ENCODE measurements around the gene CDC42SE2.
"Not testable (repeated sequence)": the region's sequence is repeated elsewhere in the genome, so short reads cannot be mapped to it uniquely, and the experiment has no call there.

CDC42SE2 gene

DNA sequence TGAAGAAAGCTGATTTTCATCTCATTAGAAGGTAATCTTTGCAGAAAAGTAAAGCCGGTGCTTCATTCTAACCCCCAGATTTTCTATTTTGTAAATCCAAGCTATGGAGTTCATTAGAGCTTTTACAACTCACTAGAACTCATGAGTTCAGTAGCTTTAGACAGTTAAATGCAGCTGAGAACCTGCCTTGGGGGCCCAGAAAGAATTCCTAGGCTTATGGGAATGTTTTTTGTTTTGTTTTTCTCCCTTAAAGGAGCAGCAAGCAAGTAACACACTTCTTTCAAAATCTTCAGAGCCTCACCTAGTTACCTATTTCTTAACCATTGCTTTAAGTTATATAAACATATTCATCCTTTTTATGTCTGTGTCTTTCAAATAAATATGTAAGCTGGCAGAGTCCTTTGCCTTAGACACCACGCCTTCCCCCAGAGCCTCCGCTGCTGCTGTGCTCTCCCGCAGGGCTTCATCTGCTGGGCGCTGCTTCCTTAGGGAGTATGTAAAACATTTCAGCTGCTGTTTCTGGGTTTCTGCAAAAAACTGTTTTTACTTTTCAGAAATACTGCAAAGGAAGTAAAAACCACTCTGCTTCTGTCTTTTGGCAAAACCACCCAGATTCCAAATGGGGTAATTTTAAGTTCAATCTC, 132.9 kb downstream of the CDC42SE2 start:
- no peak for DNase-seq

DNA sequence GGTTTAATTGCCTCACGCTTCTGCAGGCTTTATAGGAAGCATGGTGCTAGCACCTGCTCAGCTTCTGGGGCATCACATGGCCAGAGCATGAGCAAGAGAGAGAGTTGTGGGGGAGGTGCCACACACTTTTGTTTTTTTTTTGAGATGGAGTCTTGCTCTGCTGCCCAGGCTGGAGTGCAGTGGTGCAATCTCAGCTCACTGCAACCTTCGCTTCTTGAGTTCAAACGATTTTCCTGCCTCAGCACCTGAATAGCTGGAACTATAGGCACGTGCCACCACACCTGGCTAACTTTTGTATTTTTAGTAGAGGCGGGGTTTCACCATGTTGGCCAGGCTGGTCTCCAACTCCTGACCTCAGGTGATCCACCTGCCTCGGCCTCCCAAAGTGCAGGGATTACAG, 135.2 kb downstream of the CDC42SE2 start:
- not testable (repeated sequence) for DNase-seq

DNA sequence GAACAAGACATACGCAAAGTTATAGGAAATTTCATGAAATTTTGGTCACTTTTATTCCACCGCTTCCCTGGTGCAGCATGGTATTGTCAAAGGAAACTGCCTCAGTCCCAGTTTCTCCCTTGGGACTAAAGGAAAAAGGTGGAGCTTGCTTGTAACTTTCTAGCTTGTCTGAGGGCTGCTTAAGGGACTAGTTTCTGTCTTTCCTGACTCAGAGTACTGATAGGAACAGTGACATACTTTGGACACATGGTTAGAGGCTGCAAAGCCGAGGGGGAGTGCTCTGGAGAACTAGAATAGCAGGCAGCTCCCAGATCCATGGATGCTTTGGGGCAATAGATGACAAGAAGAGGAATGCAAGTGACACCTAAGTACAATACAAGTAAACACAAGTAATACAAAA, 136.7 kb downstream of the CDC42SE2 start:
- no peak for DNase-seq

DNA sequence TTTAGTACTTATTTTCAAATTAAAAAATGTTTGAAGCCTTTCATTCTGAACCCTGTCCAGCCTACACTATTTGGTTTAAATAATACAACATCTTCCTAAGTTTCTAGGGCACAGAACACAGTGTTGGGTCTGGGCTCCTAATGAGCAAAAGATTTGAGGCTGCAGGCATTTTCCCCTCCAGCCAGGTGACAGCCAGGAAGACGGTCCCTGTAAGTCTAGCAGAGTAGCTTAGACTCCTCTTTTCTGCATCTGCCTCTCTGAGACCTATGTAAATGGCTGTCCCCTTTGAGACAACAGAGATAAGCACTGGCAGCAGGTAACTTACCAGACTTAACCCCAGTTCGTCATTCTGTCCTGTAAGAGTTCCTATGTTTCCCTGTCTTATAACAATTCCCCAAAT, 141.8 kb downstream of the CDC42SE2 start:
- DNase-seq, result no peak

DNA sequence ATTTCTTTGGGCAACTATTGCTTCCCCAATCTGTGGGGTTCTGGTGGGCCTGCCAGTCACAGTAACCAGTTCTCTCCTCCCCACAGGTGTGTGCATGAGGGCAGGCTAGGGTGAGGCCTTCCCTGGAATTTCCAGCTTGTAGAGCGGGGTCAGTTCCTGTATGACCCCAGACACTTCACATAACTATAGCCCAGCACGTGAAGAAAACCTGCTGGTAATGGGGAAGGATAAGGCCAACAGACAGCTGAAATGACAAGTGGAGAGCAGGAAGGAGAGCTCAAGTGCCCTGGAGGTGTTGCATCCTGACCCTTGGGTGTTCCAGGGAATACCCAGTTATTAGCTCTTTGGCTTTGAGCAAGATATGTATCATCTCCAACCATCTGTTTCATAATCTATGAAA, 142.2 kb downstream of the CDC42SE2 start:
- DNase-seq, result no peak

DNA sequence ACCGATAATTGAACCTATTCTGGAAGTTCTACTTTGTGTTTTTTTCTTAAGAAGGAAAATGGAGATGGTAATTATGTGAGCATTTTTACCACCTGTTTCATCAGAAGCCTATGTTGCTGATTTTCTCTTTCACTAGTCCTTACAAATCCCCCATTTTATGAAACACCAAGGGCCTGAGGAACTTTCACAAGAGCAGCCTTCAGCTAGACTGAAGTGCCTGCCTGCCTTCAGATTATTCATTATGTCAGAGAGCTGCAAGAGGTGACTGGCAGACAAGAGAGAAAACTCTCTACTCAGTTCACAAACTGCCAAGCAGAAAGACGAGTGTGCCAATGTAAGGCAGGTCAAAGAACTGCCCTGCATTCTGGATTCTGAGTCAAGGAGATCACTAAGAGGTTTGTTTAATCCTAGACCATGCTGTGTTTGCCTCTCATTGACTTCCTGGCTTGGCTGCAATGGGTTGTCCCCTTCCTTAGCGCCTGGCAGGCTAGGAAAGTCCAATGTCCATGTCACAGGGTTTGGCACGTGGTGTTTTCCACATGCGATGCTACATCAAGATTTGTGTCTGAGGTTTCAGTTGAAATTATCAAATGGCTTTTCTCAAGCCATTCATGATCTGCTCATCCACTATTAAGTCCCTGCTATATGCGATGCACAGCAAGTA, 143.3 kb downstream of the CDC42SE2 start:
- no peak for DNase-seq

DNA sequence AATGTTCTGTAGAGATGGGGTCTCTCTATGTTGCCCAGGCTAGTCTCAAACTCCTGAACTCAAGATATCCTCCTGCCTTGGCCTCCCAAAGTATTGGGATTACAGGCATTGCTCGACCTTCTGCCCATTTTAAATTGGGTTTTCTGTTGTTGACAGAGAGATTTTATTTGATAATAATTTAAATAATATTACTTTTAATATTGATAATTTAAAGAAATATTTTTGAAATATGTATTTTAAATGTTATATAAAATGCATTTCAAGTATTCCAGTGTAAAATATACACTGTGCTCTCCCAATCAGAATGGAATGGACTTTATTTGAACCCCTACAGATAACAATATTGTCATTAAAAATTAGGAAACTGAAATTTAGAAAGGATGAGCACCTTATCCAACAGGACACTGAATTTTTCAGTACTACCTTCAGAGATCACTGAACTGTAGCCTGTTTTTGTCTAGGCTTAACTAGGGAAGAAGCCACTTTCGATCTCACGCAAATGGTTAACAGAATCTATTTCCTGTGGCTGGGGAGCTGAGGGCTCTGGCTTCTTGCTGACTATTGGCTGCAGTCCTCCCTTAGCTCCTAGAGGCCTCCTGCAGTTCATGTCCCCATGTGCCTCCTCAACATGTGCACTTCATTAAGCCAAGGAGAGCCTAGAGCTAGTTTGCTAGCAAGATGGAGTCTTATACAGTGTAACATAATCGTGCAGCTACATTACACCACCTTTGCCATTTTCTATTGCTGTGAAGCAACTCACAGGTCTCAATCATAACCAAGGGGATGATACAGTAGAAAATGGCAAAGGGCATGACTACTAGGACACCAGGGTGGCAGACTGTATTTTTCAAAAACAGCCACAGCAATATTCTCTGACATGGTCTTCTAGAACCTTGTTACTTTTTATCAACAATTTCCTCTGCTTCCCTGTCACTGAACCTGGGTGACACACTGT, 150.0 kb downstream of the CDC42SE2 start:
- no peak for DNase-seq

DNA sequence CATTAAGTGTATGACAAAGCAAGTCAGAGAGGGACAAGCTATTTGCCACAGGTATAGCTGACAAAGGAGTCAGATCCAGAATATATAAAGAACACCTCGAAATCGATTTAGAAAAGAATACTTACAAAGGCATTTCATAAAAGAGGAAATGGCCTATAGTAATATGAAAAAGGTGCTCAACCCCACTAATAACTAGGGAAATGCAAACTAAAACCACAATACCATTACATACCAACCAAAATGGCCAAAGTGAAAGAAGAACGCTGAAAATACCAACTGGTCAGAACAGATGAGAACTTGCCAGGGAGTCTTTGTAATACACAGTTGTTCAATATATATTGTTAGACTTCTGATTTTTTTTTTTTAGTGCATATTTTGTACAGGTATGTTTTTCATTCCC, 152.9 kb downstream of the CDC42SE2 start:
- DNase-seq, result no peak

DNA sequence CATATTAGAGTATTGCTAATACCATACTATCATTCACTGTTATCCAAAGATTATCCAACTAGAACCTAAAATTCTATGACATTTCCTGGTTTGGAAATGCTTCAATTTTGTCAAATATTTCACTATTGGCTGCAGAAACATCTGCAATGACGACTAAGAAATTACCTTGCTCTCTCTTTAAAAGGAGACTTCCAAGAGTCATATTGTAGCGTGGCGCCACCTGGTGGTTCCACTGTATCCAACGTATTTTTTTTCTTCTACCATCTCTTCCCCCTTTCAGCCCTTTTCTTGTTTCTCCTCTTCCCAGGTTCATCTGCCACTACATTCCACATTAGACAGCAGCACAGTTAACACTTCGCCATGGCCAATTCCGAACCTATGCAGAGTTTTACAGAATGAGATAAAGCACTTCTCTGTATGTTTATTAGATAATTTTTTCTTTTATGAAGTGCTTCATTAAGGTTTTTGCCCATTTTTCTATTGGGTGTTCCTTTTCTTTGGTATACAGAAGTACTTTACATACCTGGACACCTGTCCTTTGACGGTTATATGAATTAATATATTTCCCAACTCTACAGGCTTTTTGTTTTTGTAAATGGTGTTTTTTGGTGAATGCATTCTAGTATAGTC, 153.5 kb downstream of the CDC42SE2 start:
- DNase-seq, result peak; percentile 92

DNA sequence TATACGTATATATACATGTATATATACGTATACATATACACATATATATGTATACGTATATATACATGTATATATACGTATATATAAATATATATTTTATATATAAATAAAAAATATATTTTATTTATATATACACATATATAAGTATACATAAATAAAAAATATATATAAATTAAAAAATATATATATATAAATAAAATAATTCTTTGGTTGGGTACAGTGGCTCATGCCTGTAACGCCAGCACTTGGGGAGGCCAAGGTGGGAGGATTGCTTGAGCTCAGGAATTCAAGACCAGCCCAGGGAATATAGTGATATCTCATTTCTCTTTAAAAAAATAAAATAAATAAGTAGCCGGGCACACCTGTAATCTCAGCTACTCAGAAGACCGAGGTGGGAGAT, 155.0 kb downstream of the CDC42SE2 start:
- no peak for DNase-seq

DNA sequence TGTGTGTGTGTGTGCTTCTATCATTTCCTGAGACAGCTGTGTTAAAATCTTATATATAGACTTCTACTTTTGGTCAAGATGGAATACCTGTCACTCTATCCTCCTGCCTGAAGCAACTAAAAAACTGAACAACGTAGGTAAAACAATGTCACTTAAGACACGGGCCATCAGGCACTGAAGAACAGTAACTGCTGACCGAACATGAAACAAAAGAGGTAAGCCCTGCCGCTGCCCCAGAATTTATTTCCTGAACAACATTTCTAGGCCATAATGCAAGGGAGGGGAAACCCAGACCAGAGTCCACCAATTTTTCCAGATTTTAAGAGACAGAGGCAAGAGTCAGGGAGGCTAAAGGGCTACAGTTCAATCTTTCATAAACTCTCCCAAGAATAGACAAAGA, 156.0 kb downstream of the CDC42SE2 start:
- DNase-seq, result no peak

DNA sequence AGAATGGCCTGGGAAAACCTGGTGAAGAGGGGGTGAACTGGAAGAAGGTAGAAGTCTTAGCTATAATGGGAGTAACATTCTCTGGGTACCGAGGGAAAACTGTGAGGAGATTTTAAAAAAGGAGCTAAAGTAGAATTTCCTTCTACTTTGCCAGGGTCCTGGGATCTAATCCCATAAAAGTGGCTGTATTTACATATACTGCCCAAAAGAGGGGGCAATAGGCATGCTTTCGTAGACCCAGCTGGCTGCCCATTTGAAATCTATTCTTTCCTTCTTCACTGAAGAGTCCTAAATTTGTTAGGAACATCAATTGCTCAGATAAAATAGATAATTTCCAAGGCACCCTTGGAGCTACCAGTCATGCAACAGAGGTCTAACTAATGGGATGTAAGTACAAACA, 159.2 kb downstream of the CDC42SE2 start:
- no peak for DNase-seq

DNA sequence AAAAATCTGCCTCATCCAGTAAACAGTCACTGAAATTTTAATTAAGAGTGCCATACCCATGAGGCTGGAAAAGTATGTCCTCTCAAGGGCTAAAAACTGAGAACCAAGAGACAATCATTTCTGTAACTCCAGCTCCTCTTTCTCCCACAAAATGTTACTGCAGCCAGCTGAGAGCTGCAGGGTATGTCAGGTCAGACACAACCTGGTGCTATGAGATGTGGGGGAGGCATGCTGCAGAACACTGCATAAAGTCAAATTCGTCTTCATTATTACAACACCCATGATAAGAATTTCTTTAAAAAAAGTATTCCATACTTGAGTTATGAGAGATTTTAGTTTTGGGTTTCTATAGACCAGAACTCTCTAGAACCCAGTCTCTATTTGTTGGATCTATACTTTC, 162.2 kb downstream of the CDC42SE2 start:
- DNase-seq, result no peak

DNA sequence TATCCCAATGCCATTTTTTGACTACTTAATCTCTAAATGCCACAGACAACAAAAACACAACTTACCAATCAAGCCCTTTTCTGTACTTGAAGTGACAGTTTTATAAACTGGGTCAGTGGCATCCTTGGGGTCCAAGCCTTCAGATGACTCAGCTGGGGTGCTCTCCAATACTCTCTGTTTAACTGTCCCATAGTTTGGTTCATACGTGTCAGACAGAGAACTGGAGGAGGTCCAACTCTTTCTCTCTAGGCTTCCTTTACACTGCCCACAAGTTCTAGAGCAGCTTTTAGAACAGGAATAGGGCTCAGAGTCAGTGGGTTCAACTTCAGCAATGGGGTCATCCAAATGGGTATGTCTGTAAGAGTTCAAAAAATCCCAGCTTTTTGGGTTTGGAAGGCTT, 166.9 kb downstream of the CDC42SE2 start:
- no peak for DNase-seq

DNA sequence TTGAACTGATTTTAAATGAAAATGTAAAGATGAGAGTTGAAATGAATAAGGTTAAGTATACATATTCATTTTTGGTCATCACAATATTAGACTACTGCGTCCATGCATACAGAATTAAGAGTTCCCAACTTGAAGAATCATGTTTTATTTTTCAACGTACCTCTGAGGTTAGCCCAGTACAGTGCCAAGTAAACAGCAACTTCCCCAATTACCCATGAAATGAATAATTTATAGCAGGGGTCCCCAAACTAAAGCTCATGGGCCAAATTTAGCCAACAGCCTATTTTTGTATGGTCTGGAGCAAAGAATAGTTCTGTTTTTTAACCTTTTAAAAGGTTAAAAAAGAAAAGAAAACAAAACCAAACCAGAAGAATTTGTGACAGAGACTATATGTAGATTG, 167.9 kb downstream of the CDC42SE2 start:
- DNase-seq, result no peak

DNA sequence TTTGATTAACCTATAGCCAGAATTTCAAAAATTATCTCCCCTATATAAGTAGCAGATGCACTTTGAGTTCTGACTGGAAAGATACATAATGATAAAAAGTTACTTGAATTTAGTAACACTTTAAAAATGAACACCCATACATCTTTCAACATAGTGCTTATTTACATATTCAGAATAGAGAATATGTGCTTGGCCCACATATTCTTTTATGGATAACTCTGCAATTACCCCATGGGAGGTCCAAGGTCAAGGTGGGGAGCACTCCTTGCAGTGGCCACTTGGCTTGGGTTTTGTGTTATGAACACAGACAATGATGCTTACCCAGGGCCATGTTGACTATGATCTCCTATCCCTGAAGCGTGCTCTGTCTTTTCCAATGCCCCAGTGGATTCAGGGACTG, 169.3 kb downstream of the CDC42SE2 start:
- no peak for DNase-seq

DNA sequence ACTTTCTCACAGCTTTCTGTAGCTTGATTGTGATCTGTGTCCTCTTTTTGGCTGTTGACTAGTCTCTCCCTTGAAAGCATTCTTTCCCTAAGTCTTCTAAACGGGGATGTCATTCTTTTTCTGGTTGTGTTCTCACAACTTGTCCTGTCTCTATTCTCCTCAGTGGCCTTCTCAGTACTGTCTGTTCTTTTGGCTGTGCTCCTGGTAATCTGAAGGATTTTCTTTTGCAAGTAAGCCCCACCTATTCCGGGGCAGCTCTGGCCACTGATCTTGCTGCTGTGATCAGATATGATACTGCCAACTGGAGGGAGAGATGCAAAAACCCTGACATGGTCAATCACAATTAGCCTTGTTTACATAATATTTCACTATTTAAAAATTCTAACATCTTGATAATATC, 172.2 kb downstream of the CDC42SE2 start:
- DNase-seq, result no peak

DNA sequence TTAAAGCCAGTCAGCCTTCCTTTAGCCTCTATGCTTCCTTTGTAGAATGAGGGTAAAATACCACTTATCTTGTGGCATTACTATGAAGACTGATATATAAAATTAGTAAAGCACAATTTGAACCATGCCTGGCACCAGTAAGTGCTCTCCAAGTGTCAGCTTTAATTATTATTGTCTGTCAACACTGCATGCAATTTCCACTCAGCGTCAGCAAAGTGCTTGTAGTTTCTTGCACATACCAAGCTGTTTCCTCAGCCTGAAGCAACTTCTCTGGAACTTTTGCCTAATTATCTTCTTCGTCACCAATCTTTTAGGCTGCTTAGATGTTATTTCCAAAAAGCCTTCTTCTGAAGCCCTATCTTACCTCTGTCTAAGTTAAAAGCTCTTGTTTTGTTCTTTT, 177.3 kb downstream of the CDC42SE2 start:
- DNase-seq, result no peak
